Stimulated activated effector memory CD8-positive, alpha-beta T cell treated with anti-CD3 and anti-CD28 coated beads, Interleukin-12 subunit alpha, Interleukin-12 subunit beta, amount 100 ng/mL, for 72 hours (primary cell): Measurements from ENCODE around the gene MBOAT2.
"Not testable (repeated sequence)": the region's sequence is repeated elsewhere in the genome, so short reads cannot be mapped to it uniquely, and the experiment has no call there.

Source experiments
- ATAC-seq: fragments of 150-1000 bp; cut with Tn5 transposase; 2 replicates; pipeline ENCODE4 v1.10.0; 2021
- DNase-seq, 2 donors: peaks; one replicate each; pipeline ENCODE4 v3.0.0; 2021 to 2022; ENCODE audit warnings: low spot score in 2 of 2
- H3K27ac Mint-ChIP-seq: one replicate; pipeline ENCODE4 v1.8.0; 2022; ENCODE audit warnings: mild to moderate bottlenecking, mixed read lengths
- H3K36me3 Mint-ChIP-seq: one replicate; pipeline ENCODE4 v1.8.0; 2022; ENCODE audit warnings: mild to moderate bottlenecking, mixed read lengths
- H3K4me1 Mint-ChIP-seq: one replicate; pipeline ENCODE4 v1.8.0; 2022; ENCODE audit warnings: mixed read lengths
- H3K4me3 Mint-ChIP-seq: one replicate; pipeline ENCODE4 v1.8.0; 2022; ENCODE audit warnings: mild to moderate bottlenecking, mixed read lengths
- H3K9me3 Mint-ChIP-seq: one replicate; pipeline ENCODE4 v1.8.0; 2022; ENCODE audit warnings: mixed read lengths

The MBOAT2 gene, protein sequence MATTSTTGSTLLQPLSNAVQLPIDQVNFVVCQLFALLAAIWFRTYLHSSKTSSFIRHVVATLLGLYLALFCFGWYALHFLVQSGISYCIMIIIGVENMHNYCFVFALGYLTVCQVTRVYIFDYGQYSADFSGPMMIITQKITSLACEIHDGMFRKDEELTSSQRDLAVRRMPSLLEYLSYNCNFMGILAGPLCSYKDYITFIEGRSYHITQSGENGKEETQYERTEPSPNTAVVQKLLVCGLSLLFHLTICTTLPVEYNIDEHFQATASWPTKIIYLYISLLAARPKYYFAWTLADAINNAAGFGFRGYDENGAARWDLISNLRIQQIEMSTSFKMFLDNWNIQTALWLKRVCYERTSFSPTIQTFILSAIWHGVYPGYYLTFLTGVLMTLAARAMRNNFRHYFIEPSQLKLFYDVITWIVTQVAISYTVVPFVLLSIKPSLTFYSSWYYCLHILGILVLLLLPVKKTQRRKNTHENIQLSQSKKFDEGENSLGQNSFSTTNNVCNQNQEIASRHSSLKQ

DNA sequence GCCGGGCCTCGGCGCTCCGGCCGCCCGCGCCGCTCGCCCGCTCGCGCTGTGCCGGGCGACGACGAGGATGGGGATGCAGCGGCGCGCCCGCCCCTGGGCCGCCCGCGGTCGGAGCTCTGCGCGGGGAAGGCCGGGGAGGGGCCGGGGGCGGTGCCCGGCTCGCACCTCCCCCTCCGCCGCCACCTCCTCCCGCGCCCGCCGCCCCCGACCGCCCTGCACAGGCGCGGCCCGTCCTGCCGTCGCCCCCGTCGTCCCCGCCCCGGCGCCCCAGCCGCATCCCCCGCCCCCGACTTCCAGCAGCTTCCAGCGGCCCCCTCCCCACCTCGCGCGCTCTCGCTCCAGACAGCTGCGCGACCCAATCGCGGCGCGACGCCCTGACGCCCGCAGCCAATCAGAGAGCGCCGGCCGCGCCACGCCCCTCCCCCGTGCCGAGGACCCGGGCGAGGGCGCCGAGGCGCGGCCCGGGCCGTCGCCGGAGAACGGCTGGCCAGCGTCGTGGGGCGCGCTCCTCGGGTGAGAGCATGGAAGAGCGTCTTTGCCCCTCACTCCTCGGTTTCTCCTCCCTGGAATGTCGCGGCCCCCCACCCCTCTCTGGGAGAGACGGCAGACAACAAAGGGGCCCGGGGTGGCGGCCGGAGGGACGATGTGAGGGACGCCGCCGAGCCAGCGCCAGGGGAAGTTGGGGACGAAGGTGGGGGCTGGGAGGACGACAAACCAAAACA lies at the start of gene MBOAT2:
TSS of gene MBOAT2 (minus strand) at position 69 of the 722 bp plus-strand sequence. CDS start 70 bp downstream, outside the sequence.
- Mint-ChIP-seq H3K36me3 (no peaks in the 10 kb centered on the region), H3K4me3 (peak within 1 kb of the TSS; percentile 66), H3K27ac (no peak within 1 kb of the TSS), H3K9me3 (no peaks in the 10 kb centered on the region), H3K4me1 (peaks cover 5% of the 10 kb centered on the region)
- peak; percentile 95 for ATAC-seq
- peak; percentile 72 to 89 for DNase-seq

DNA sequence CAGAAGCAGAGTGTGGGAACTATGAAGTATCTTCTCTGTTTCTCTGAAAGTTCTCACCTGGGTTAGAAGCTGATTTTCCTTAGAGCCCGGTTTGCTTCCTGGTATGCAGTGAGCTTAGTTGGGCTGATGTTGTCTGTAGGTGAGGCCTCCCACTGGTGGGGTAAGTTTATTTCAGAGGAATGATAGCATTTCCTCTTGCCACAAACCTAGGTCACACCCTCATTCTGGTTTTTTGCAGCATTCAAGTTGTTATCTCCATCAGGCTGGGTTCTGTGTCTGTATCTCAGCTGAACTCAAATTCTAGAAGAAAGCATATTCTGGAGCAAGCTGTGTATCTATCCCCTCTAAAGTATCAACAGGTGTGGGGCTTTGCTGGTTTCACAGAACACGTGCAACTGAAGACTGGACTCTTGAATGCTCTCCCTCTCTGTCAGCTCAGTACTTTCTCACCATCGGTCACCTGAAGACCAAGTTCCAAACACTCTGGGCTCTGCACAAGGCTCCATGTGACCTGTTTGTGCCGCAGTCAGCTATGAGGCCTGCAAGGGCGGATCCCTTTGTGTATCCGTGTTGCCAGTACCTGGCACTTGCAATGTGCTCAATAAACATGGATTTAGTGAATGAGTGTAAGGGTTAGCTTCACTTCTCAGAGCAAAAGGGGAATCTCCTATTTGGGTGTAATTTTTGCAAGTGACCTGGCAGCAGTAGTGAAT lies 49.5 kb upstream of the MBOAT2 start:
- Mint-ChIP-seq H3K9me3 (peaks cover 4% of the 10 kb centered on the region), H3K4me1 (peaks cover 6% of the 10 kb centered on the region), H3K4me3 (no peak overlapping the region)

DNA sequence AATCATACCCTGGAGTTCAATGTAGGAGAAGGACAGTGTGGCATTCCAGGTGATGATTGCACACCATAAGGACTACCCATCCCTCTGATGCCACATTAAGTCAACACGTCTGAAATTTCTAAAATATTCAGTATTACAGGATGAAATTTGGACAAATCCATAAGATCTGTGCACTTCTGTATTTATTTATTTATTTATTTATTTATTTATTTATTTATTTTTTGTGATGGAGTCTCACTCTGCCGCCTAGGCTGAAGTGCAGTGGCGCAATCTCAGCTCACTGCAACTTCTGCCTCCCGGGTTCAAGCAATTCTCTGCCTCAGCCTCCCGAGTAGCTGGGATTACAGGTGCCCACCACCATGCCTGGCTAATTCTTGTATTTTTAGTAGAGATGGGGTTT lies 48.0 kb upstream of the MBOAT2 start:
- not testable (repeated sequence) for H3K4me1 Mint-ChIP-seq, H3K27ac Mint-ChIP-seq, H3K9me3 Mint-ChIP-seq, H3K4me3 Mint-ChIP-seq, H3K36me3 Mint-ChIP-seq, DNase-seq, ATAC-seq

More for the DNA sequence above, 49.5 kb upstream of the MBOAT2 start:
- no peaks in the 10 kb centered on the region for H3K36me3 Mint-ChIP-seq
- DNase-seq: no peak
- no peak for ATAC-seq
- H3K27ac Mint-ChIP-seq: no peak overlapping the region

DNA sequence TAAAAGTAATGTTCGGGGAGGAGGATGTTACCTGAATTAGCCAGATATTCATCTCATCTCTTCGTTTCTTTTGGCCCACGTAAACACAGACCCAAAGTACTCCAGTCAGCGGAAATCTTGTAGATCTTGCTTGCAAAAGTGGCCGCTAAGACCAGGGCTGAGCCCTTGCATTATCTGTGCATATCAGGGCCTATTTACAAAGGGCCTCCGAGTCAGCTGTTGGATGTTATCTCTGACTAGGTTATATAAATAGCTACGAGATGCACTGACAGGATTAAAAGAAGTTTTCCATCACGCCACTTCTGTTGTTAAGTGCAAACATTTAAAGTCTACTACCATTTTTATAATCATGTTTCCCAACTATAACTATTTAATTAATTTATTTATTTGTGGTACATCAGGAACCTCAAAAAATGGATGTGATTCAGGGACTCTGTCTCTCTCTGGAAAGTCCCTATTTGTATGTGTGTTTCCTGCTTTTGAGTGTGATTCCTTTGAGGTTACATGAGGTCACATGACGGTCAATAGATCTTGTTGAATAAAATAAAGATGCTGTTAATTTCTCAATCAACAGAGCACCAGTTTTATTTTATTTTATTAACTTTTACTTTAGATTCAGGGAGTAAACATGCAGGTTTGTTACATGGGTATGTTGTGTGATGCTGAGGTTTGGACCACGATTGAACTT lies 46.8 kb upstream of the MBOAT2 start:
- H3K4me1 Mint-ChIP-seq: no peaks in the 10 kb centered on the region
- DNase-seq (no peak), ATAC-seq (no peak)
- H3K27ac Mint-ChIP-seq: no peak overlapping the region
- no peaks in the 10 kb centered on the region for H3K36me3 Mint-ChIP-seq
- H3K9me3 Mint-ChIP-seq: no peaks in the 10 kb centered on the region
- H3K4me3 Mint-ChIP-seq: no peak overlapping the region

DNA sequence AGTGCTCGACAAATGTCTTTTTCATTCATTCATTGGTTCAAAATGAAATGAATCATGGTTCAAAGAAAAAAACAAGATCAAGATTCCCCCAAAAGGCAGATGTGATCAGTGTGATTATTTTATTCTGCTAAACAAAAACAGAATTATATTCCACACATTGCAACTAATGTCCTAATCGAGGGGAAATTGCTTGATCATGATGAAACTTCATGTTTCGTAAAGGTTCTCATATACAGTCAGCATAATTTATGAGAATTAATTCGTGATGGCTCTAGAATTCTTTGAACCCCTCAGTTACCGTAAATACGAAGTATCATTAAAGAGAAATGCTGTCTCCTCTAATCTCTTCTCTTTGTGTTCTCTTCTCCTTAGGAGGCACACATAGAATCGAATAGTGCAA lies 42.1 kb upstream of the MBOAT2 start:
- Mint-ChIP-seq H3K4me1 (no peaks in the 10 kb centered on the region), H3K36me3 (no peaks in the 10 kb centered on the region), H3K27ac (no peak overlapping the region), H3K9me3 (no peaks in the 10 kb centered on the region), H3K4me3 (no peak overlapping the region)
- DNase-seq (no peak), ATAC-seq (no peak)

DNA sequence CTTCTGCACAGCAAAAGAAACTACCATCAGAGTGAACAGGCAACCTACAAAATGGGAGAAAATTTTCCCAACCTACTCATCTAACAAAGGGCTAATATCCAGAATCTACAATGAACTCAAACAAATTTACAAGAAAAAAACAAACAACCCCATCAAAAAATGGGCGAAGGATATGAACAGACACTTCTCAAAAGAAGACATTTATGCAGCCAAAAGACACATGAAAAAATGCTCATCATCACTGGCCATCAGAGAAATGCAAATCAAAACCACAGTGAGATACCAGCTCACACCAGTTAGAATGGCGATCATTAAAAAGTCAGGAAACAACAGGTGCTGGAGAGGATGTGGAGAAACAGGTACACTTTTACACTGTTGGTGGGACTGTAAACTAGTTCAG lies 40.0 kb upstream of the MBOAT2 start:
- not testable (repeated sequence) for ATAC-seq, H3K9me3 Mint-ChIP-seq, H3K4me3 Mint-ChIP-seq, H3K27ac Mint-ChIP-seq, H3K4me1 Mint-ChIP-seq, H3K36me3 Mint-ChIP-seq, DNase-seq

DNA sequence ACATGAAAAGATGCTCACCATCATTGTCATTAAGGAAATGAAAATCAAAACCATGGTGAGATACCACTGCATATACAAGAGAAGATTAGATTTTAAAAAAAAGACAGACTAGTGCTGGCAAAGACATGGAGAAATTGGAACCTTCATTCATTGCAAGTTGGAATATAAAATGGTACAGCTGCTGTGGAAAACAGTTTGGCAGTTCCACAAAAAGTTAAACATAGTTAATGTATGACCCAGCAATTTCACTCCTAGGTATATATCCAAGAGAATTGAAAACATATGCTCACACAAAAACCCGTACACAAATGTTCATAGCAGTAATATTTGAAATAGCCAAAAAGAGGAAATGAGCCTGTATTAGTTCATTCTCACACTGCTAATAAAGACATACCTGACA lies 33.7 kb upstream of the MBOAT2 start:
- H3K27ac Mint-ChIP-seq: no peak overlapping the region
- peaks cover 4% of the 10 kb centered on the region for H3K9me3 Mint-ChIP-seq
- DNase-seq (no peak), ATAC-seq (no peak)
- H3K4me3 Mint-ChIP-seq: no peak overlapping the region
- no peaks in the 10 kb centered on the region for H3K36me3 Mint-ChIP-seq
- peaks cover 6% of the 10 kb centered on the region for H3K4me1 Mint-ChIP-seq

DNA sequence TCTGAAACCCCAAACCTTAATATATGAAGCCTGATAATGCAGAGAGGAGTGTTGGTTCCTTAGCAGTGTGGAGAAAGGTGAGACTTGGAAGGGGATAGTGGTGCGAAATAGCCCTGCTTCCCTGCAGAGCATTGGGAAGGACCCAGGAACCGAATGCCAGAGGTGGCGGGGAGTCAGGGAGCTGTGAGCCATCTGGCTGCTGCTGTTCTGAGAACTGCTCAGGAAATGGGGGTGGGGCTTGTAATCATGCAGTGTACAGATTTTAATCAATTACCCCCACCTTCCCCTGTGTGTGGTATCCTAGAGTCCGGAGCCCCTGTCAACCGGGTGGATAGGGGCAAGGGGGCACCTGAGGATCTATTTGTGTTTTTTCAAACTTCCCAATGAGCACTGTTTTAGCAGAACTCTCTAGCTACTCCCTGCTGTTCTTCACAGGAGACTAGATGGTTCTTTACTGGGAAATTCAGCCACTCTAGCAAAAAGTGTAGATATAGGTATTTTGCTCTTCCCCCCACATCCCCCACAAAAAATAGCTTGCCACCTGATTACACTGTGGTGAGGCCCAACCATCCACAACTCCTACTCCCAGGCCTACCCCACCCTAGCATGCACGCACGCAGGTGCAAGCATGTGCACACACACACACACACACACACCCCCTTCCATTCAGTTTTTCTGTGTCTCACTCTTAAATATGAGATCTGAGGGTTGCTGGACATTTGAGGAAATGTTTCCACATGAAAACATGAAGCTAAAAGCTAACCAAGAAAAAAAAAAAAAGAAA lies 30.1 kb upstream of the MBOAT2 start:
- Mint-ChIP-seq H3K4me1 (peaks cover 6% of the 10 kb centered on the region), H3K36me3 (no peaks in the 10 kb centered on the region), H3K4me3 (no peak overlapping the region), H3K27ac (no peak overlapping the region), H3K9me3 (peaks cover 4% of the 10 kb centered on the region)
- DNase-seq (no peak), ATAC-seq (no peak)

DNA sequence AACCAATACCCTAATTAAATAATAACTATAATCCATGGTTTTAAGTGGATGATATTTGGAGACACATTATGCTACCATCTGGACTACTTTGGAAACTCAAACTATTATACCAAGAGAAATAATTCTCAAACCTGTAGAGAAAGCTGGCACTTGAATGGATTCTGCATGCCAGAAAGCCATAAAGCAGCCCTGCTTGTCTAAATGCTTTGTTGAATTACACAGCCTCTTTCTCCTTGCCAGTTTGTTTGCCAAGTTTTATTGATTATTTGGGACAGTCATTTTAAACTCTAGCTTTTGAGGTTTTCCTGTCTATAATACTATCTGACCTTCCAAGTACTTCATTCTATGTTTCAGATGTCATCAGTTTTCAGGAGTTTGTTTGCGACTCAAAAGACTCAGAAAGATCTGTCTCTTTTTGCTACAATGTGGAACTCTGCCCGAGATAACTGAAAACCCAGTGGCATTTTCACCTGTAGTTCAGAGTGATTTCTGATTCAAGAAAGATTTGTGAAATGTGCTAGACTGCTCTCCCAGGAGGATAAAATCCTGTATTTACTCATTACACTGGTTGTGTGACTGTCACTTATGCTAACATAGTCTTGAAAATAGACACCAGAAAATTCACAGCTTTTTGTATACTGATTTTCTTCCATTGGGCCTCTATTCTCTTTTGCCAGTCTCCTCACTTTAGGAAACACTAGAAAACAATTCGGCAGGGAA lies 29.2 kb upstream of the MBOAT2 start:
- no peaks in the 10 kb centered on the region for H3K36me3 Mint-ChIP-seq
- no peak overlapping the region for H3K27ac Mint-ChIP-seq
- ATAC-seq (no peak), DNase-seq (no peak)
- no peaks in the 10 kb centered on the region for H3K9me3 Mint-ChIP-seq
- H3K4me1 Mint-ChIP-seq: peaks cover 6% of the 10 kb centered on the region
- H3K4me3 Mint-ChIP-seq: no peak overlapping the region

DNA sequence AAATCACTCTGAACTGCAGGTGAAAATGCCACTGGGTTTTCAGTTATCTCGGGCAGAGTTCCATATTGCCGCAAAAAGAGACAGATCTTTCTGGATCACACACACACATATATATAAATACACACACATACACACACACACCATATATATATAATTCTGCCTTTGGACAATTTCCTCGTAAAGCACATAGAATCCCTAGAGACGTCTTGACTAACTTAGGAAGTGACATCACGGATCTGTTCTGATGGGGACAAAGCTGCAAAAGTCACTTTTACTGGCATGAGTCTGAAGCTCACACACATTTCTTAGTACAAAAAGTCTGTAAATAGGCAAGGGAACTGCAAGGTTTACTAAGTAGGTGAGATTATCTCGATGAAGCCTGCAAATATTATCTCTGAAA lies 28.6 kb upstream of the MBOAT2 start:
- Mint-ChIP-seq H3K27ac (no peak overlapping the region), H3K9me3 (no peaks in the 10 kb centered on the region), H3K4me1 (peaks cover 6% of the 10 kb centered on the region), H3K36me3 (no peaks in the 10 kb centered on the region), H3K4me3 (no peak overlapping the region)
- ATAC-seq (no peak), DNase-seq (no peak)

DNA sequence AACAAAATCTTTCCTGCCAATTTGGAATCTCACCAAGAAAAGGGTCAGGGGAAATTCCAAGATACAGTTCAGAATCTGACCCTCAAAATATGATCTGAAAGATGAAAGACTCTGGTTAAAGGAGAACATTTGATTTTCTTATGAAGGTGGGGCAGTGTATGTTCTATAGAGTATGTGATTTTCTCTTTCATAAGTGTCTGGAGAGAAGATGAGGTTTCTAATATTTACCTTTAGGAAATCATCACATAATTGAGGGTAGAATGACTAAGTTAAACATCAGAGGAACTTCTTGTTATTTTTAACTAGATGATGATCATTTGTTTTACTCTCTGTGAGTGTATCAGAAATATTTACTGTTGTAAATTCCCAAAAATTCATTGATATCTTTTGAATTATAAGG lies 27.8 kb upstream of the MBOAT2 start:
- H3K4me3 Mint-ChIP-seq: no peak overlapping the region
- no peak for ATAC-seq

DNA sequence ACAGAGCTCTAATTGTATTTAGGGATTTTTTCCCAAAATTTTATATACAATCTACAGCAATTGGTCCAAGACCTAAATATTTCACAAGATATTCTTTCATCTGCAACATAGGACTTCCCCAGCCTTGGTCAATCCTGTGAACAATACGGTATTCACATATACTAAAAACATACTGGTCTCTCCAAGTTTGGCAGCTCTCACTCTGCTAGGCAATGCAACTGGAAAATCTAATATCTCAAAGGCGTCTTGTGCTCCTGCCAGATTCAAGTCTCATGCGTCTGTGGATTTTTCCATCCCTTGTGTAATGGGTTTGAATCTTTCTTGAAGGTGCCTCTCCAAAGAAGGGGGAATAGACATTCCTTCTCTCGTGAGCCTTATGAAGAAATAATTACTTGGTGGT lies 27.4 kb upstream of the MBOAT2 start:
- ATAC-seq (no peak), DNase-seq (no peak)
- Mint-ChIP-seq H3K36me3 (no peaks in the 10 kb centered on the region), H3K9me3 (no peaks in the 10 kb centered on the region), H3K4me1 (peaks cover 6% of the 10 kb centered on the region), H3K27ac (no peak overlapping the region), H3K4me3 (no peak overlapping the region)

More for the DNA sequence above, 27.8 kb upstream of the MBOAT2 start:
- Mint-ChIP-seq H3K9me3 (no peaks in the 10 kb centered on the region), H3K36me3 (no peaks in the 10 kb centered on the region), H3K4me1 (peaks cover 6% of the 10 kb centered on the region), H3K27ac (no peak overlapping the region)
- no peak for DNase-seq

DNA sequence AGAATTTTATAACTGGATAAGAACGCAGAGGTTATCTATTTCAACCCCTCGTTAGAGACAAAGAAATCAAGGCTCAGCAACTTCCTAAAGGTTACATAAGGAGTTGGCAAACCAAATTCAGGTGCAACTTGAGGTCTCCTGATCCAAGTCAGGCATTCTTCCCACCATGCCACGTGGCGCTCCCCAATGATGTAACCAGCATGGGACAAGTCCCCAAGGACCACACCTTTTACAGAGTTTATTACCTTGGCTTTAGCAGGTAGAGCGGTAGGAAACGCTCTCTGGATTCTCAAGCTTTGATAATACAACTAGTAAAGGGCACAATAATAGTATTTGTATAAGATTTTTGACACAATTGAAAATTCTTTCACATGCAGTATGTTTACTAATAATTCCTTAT lies 26.7 kb upstream of the MBOAT2 start:
- no peak overlapping the region for H3K4me3 Mint-ChIP-seq
- no peaks in the 10 kb centered on the region for H3K36me3 Mint-ChIP-seq
- H3K9me3 Mint-ChIP-seq: no peaks in the 10 kb centered on the region
- H3K27ac Mint-ChIP-seq: no peak overlapping the region
- H3K4me1 Mint-ChIP-seq: peaks cover 6% of the 10 kb centered on the region
- ATAC-seq (no peak), DNase-seq (no peak)

DNA sequence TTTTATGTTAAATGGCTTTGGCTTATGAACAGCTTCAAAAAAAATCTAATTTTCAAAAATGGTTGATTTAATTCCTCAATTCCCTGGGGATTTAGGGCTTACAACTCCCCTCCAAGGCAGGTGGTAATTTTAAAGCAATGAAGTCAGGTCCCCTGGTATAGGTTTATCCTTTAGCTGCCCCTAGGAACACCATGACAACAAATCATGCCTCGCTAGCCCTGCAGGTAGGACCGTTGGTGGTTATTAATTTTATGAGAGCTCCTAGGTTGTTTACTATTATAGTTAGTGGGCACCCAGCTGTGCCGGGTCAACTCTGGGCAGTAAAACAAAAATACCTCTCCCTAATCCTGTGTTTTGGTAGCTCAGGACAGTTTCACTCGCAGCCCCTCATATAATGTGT lies 26.2 kb upstream of the MBOAT2 start:
- H3K9me3 Mint-ChIP-seq: no peaks in the 10 kb centered on the region
- no peak for ATAC-seq
- DNase-seq: no peak
- peaks cover 6% of the 10 kb centered on the region for H3K4me1 Mint-ChIP-seq
- H3K27ac Mint-ChIP-seq: no peak overlapping the region
- no peaks in the 10 kb centered on the region for H3K36me3 Mint-ChIP-seq
- H3K4me3 Mint-ChIP-seq: no peak overlapping the region
